HCT116 (cell line): ENCODE results near the gene PAAF1. TPM values are rescaled to one million over a fixed set of nuclear protein-coding genes. Genes with fewer than 3 reads are reported as not detected.

Source experiments
- ATAC-seq: fragments of 200-7000 bp; cut with Tn5 transposase; 2 replicates; pipeline ENCODE4 v1.9.1; 2020; ENCODE audit warnings: mild to moderate bottlenecking, moderate library complexity
- BruUV-seq: library from RNA; stranded (reverse); fragments of 400-500 nt; replicated peaks from 2 replicates; lab custom pipeline; 2021; lab: Mats Ljungman, UMichigan
- CTCF ChIA-PET: fragments of 300-600 bp; sonication (Branson Sonifier 250); formaldehyde crosslinking; loops from one replicate; lab custom pipeline; 2021; ENCODE audit warnings: antibody characterized with exemption; lab: Charles Lee
- POLR2A ChIA-PET: fragments of 300-600, 350-600 bp; sonication (Branson Sonifier 250); formaldehyde crosslinking; loops from one replicate; lab custom pipeline; 2021; ENCODE audit warnings: antibody characterized with exemption; lab: Charles Lee
- RAD21 ChIA-PET, 2 experiments: fragments of 300-600 bp; sonication (Branson Sonifier 250); formaldehyde crosslinking; loops; one replicate each; lab custom pipeline; 2023; ENCODE audit warnings: low total read pairs in 2 of 2; ENCODE audit not compliant: uncharacterized antibody in 2 of 2, unreplicated experiment in 2 of 2, low non-redundant PET in 1 of 2; lab: Charles Lee
- DNase-seq: peaks from one replicate; pipeline ENCODE4 v3.0.0-alpha.2; 2010; ENCODE audit warnings: low read depth, low spot score
- H2AFZ ChIP-seq: fragments of 200-600 bp; shearing (Covaris generic), sonication (generic); 2 replicates; pipeline ENCODE4 v1.6.1; 2017; ENCODE audit warnings: low read depth, mixed run types, mixed read lengths, antibody characterized with exemption, low read length; ENCODE audit not compliant: poor library complexity, severe bottlenecking
- H3K27ac ChIP-seq: 2 replicates; pipeline ENCODE4 v1.5.1; 2012; ENCODE audit warnings: low read depth, low read length
- H3K27me3 ChIP-seq: fragments of 200-600 bp; sonication (generic); 2 replicates; pipeline ENCODE4 v1.6.1; 2016; ENCODE audit warnings: mixed run types, low read length, mixed read lengths; ENCODE audit not compliant: insufficient read depth
- H3K36me3 ChIP-seq, 2 experiments: fragments of 200-500 bp in 1 of 2; fragments of 200-600 bp in 1 of 2; sonication (Bioruptor generic) in 1 of 2; sonication (generic) in 1 of 2; 2 replicates each; pipeline versions ENCODE4 v1.5.1 to v1.6.1; 2014 to 2016; ENCODE audit warnings: low read length in 2 of 2, inconsistent platforms in 1 of 2, mixed read lengths in 1 of 2, mixed run types in 1 of 2; ENCODE audit not compliant: insufficient read depth in 2 of 2, control insufficient read depth in 1 of 2
- H3K4me1 ChIP-seq, 2 experiments: fragments of 200-600 bp in 1 of 2; sonication (generic) in 1 of 2; 2 replicates each; pipeline versions ENCODE4 v1.5.1 to v1.6.1; 2012 to 2017; ENCODE audit warnings: low read length in 2 of 2, inconsistent platforms in 1 of 2, mild to moderate bottlenecking in 1 of 2, mixed read lengths in 1 of 2, mixed run types in 1 of 2, moderate library complexity in 1 of 2; ENCODE audit not compliant: insufficient read depth in 2 of 2, control insufficient read depth in 1 of 2
- H3K4me2 ChIP-seq: fragments of 200-600 bp; sonication (generic); 2 replicates; pipeline ENCODE4 v1.6.1; 2017; ENCODE audit warnings: mixed run types, low read length, mixed read lengths
- H3K4me3 ChIP-seq, 2 experiments: fragments of 200-600 bp in 1 of 2; sonication (generic) in 1 of 2; replicated peaks in 1 of 2; 2 replicates each; pipeline ENCODE4 v1.5.1; 2011 to 2016; ENCODE audit warnings: low read length in 2 of 2, control low read depth in 1 of 2, low read depth in 1 of 2, mild to moderate bottlenecking in 1 of 2, mixed read lengths in 1 of 2, mixed run types in 1 of 2
- H3K79me2 ChIP-seq: fragments of 200-600 bp; sonication (generic); 2 replicates; pipeline ENCODE4 v1.6.1; 2017; ENCODE audit warnings: mild to moderate bottlenecking, mixed run types, low read length, moderate library complexity, mixed read lengths; ENCODE audit not compliant: insufficient read depth
- H3K9ac ChIP-seq: fragments of 200-600 bp; sonication (generic); 2 replicates; pipeline ENCODE4 v1.6.1; 2016; ENCODE audit warnings: low read length, mixed read lengths
- H3K9me2 ChIP-seq: fragments of 200-600 bp; sonication (generic), shearing (Covaris generic); 2 replicates; pipeline ENCODE4 v1.6.1; 2017; ENCODE audit warnings: mixed run types, mild to moderate bottlenecking, moderate library complexity; ENCODE audit not compliant: insufficient read depth
- H3K9me3 ChIP-seq, 2 experiments: fragments of 200-500 bp in 1 of 2; fragments of 200-600 bp in 1 of 2; sonication (Bioruptor generic) in 1 of 2; sonication (generic) in 1 of 2; 2 replicates each; pipeline ENCODE4 v1.6.1; 2014 to 2017; ENCODE audit warnings: low read length in 2 of 2, mixed read lengths in 2 of 2, inconsistent platforms in 1 of 2, low read depth in 1 of 2, mild to moderate bottlenecking in 1 of 2, mixed run types in 1 of 2, moderate library complexity in 1 of 2; ENCODE audit not compliant: control insufficient read depth in 1 of 2, insufficient read depth in 1 of 2
- H4K20me1 ChIP-seq: fragments of 200-600 bp; sonication (generic), shearing (Covaris generic); 2 replicates; pipeline ENCODE4 v1.6.1; 2017; ENCODE audit warnings: mixed run types, mild to moderate bottlenecking, moderate library complexity; ENCODE audit not compliant: insufficient read depth
- CBX3 ChIP-seq: IDR thresholded peaks from 2 replicates; pipeline ENCODE4 v1.6.1; 2012; ENCODE audit warnings: low read depth
- EZH2 ChIP-seq: fragments of 200-600 bp; sonication (generic); IDR thresholded peaks from 2 replicates; pipeline ENCODE4 v1.6.1; 2017; ENCODE audit warnings: antibody characterized with exemption, mixed run types
- FOSL1 ChIP-seq: IDR thresholded peaks from 2 replicates; pipeline ENCODE4 v1.6.1; 2012; ENCODE audit warnings: low read depth
- POLR2A ChIP-seq: IDR thresholded peaks from 2 replicates; pipeline ENCODE4 v1.7.0; 2011; ENCODE audit warnings: borderline replicate concordance; ENCODE audit not compliant: insufficient read depth, insufficient read length; ENCODE audit errors: extremely low read depth
- REST ChIP-seq: IDR thresholded peaks from 2 replicates; pipeline ENCODE4 v1.6.1; 2012; ENCODE audit warnings: low read depth
- SIN3A ChIP-seq: IDR thresholded peaks from 2 replicates; pipeline ENCODE4 v1.6.1; 2012; ENCODE audit warnings: low read depth
- SRF ChIP-seq: IDR thresholded peaks from 2 replicates; pipeline ENCODE4 v1.6.1; 2012; ENCODE audit warnings: low read depth
- ZFX ChIP-seq: fragments of 450-650 bp; IDR thresholded peaks from 2 replicates; pipeline ENCODE4 v1.6.1; 2017
- intact Hi-C: fragments of 100-400 bp; cut with micrococcal nuclease; formaldehyde crosslinking; loops from 2 replicates; pipeline ENCODE4 v1.10.0; 2022
- total RNA-seq: library from RNA; stranded (reverse); gene quantifications from one replicate; pipeline ENCODE4 v1.2.1, GENCODE V29; 2021; ENCODE audit not compliant: unreplicated experiment

The PAAF1 gene
- total RNA-seq, 1 experiment from 2014 or later, result 15.5 TPM

GRCh38 chr11:73956876-73957653 is 80.3 kb downstream of the PAAF1 start (continued):
- TF ChIP-seq SIN3A, result no peak
- TF ChIP-seq FOSL1, result no peak
- no peak for TF ChIP-seq SRF
- no peak for TF ChIP-seq ZFX
- TF ChIP-seq POLR2A, result no peak
- TF ChIP-seq EZH2, result no peak
- no peak for TF ChIP-seq CBX3
- TF ChIP-seq, all 23 proteins: peak for 0

GRCh38 chr11:73957654-73958361 is 81.0 kb downstream of the PAAF1 start:
- DNase-seq (no peak), ATAC-seq (no peak)
- no peak overlapping the region for H3K4me2 ChIP-seq
- no peaks in the 10 kb centered on the region for H3K9me3 ChIP-seq
- H3K9me2 ChIP-seq, result no peaks in the 10 kb centered on the region
- H3K36me3 ChIP-seq, result no peaks in the 10 kb centered on the region
- intact Hi-C loops, result no loop called here
- no peak overlapping the region for H3K27ac ChIP-seq
- BruUV-seq, result no TSS peak
- no peaks in the 10 kb centered on the region for H3K79me2 ChIP-seq
- no peak overlapping the region for H3K9ac ChIP-seq
- no peak overlapping the region for H2AFZ ChIP-seq
- POLR2A ChIA-PET, result no interaction called here
- no peak overlapping the region for H3K4me3 ChIP-seq
- no peaks in the 10 kb centered on the region for H3K27me3 ChIP-seq
- peaks cover 7 to 13% of the 10 kb centered on the region in 2 experiments; a peak in 3 of 4 replicates for H3K4me1 ChIP-seq
- CTCF ChIA-PET, result no interaction called here
- RAD21 ChIA-PET, result no interaction called here
- no peak for TF ChIP-seq SRF
- no peak for TF ChIP-seq REST
- TF ChIP-seq POLR2A, result no peak
- no peak for TF ChIP-seq CBX3
- TF ChIP-seq ZFX, result no peak
- no peaks in the 10 kb centered on the region for H4K20me1 ChIP-seq
